K562 (cell line): ENCODE results near the gene NBEAL2. TPM values are rescaled to one million over a fixed set of nuclear protein-coding genes. Genes with fewer than 3 reads are reported as not detected.
A peak's percentile ranks its signal among the peaks of the same experiment; 100 is the strongest.

Experiments used
- ATAC-seq: fragments of 200-7000 bp; cut with Tn5 transposase; 3 replicates; pipeline ENCODE4 v1.9.1; 2020; ENCODE audit warnings: moderate library complexity
- BruUV-seq: library from RNA; stranded (reverse); fragments of 400-500 nt; replicated peaks from 2 replicates; lab custom pipeline; 2021; lab: Mats Ljungman, UMichigan
- CTCF ChIA-PET: fragments of 300-600 bp; formaldehyde crosslinking; extraction: SDS; loops from one replicate; lab custom pipeline; 2021; ENCODE audit warnings: low intra/inter-chr PET ratio; lab: Yijun Ruan, JAX
- POLR2A ChIA-PET: fragments of 300-600, 350-650 bp; sonication (Branson Sonifier 250); formaldehyde crosslinking; extraction: SDS; loops from one replicate; lab custom pipeline; 2021; ENCODE audit warnings: antibody characterized with exemption, inconsistent platforms; lab: Yijun Ruan, JAX
- DNase-seq, 4 experiments: peaks; one replicate each; pipeline versions ENCODE4 v3.0.0 to v3.0.0-alpha.2; 2011 to 2018; ENCODE audit warnings: low spot score in 3 of 4, mixed read lengths in 3 of 4; ENCODE audit errors: extremely low read depth in 1 of 4
- FAIRE-seq: peaks from 2 replicates; lab custom pipeline; 2011; peaks lifted over from hg19 to GRCh38; lab: Jason Lieb, UNC
- H2AFZ ChIP-seq: 2 replicates; pipeline ENCODE4 v1.6.0; 2011; ENCODE audit warnings: low read depth, low read length, control low read depth, inconsistent platforms
- H3K27ac ChIP-seq: fragments of 200-600 bp; 3 replicates; pipeline ENCODE4 v1.8.0; 2011; ENCODE audit warnings: low read depth, mild to moderate bottlenecking, control low read depth, inconsistent platforms, low read length, moderate library complexity, mixed read lengths; ENCODE audit errors: extremely low read depth
- H3K27me3 ChIP-seq, 2 experiments: fragments of 300-600 bp in 1 of 2; 2 replicates in 1 of 2; 3 replicates in 1 of 2; pipeline versions ENCODE4 v1.6.0 to v1.8.0; 2011; ENCODE audit warnings: inconsistent platforms in 2 of 2, low read length in 2 of 2, mild to moderate bottlenecking in 1 of 2, mixed read lengths in 1 of 2, moderate library complexity in 1 of 2; ENCODE audit not compliant: control insufficient read depth in 2 of 2, insufficient read depth in 2 of 2
- H3K36me3 ChIP-seq: fragments of 300-600 bp; 3 replicates; pipeline ENCODE4 v1.8.0; 2011; ENCODE audit warnings: mild to moderate bottlenecking, low read length, inconsistent platforms; ENCODE audit not compliant: control insufficient read depth, insufficient read depth
- H3K4me1 ChIP-seq, 2 experiments: fragments of 200-600 bp in 1 of 2; replicated peaks in 1 of 2; 2 replicates in 1 of 2; 3 replicates in 1 of 2; pipeline versions ENCODE4 v1.5.1 to v1.8.0; 2011; ENCODE audit warnings: inconsistent platforms in 2 of 2, low read length in 2 of 2, mild to moderate bottlenecking in 1 of 2, mixed read lengths in 1 of 2, moderate library complexity in 1 of 2; ENCODE audit not compliant: control insufficient read depth in 2 of 2, insufficient read depth in 2 of 2
- H3K4me2 ChIP-seq: 2 replicates; pipeline ENCODE4 v1.6.1; 2011; ENCODE audit warnings: low read length, control low read depth, inconsistent platforms, mixed read lengths; ENCODE audit not compliant: insufficient read depth
- H3K4me3 ChIP-seq: fragments of 200-600 bp; sonication (generic), shearing (Covaris generic); 2 replicates; pipeline ENCODE4 v1.5.1; 2016; ENCODE audit warnings: control low read depth, inconsistent platforms
- H3K79me2 ChIP-seq: fragments of 200-600 bp; 3 replicates; pipeline ENCODE4 v1.8.0; 2011; ENCODE audit warnings: low read length, inconsistent platforms; ENCODE audit not compliant: control insufficient read depth, insufficient read depth
- H3K9ac ChIP-seq, 2 experiments: 2 replicates each; pipeline versions ENCODE4 v1.6.0 to v1.6.1; 2011; ENCODE audit warnings: low read depth in 2 of 2, low read length in 2 of 2, control low read depth in 1 of 2, inconsistent platforms in 1 of 2, mild to moderate bottlenecking in 1 of 2, mixed read lengths in 1 of 2; ENCODE audit not compliant: insufficient read depth in 1 of 2
- H3K9me1 ChIP-seq: one replicate; pipeline ENCODE4 v1.6.0; 2011; ENCODE audit warnings: inconsistent platforms, mild to moderate bottlenecking, low read length, moderate library complexity; ENCODE audit not compliant: control insufficient read depth, insufficient read depth
- H3K9me3 ChIP-seq: replicated peaks from 2 replicates; pipeline ENCODE4 v1.5.1; 2011; ENCODE audit warnings: low read depth, low read length, inconsistent platforms; ENCODE audit not compliant: control insufficient read depth, insufficient read depth
- H4K20me1 ChIP-seq: replicated peaks from 2 replicates; pipeline ENCODE4 v1.6.1; 2011; ENCODE audit warnings: low read length, inconsistent platforms, mixed read lengths; ENCODE audit not compliant: control insufficient read depth, insufficient read depth
- CCAR2 ChIP-seq: fragments of 200-400 bp; formaldehyde crosslinking; IDR thresholded peaks from 2 replicates; pipeline ENCODE4 v1.6.1; 2017; ENCODE audit warnings: mild to moderate bottlenecking, low read depth, low read length
- KDM1A ChIP-seq, 2 experiments: fragments of 450-650 bp; IDR thresholded peaks; 2 replicates each; pipeline ENCODE4 v1.6.1; 2016; ENCODE audit warnings: mild to moderate bottlenecking in 2 of 2
- ZNF316 ChIP-seq: fragments of 450-650 bp; IDR thresholded peaks from 2 replicates; pipeline ENCODE4 v1.6.1; 2016
- WGBS: fragments of 100-300 bp; shearing (Covaris generic); methylation state at CpG from one replicate; pipeline ENCODE4 v1.1.6; 2016; ENCODE audit warnings: low coverage, mixed read lengths; ENCODE audit not compliant: insufficient coverage; ENCODE audit errors: missing lambda C conversion rate; 5-methylcytosine and 5-hydroxymethylcytosine counted together
- in situ Hi-C: fragments of 300-500 bp; cut with MboI; formaldehyde crosslinking; loops from 4 replicates; pipeline ENCODE4 v1.15.0; 2018; ENCODE audit warnings: inconsistent platforms, mixed read lengths
- intact Hi-C: fragments of 100-400 bp; cut with micrococcal nuclease; formaldehyde crosslinking; loops from 2 replicates; pipeline ENCODE4 v1.14.2; 2022
- polyA plus RNA-seq, 8 experiments: library from polyadenylated mRNA; depleted of rRNA in 4 of 8; stranded (reverse) in 5 of 8; unstranded in 3 of 8; fragments of >200 nt; fragmentation: Nextera tagmentation in 2 of 8; fragmentation: Illumina TruSeq in 1 of 8; extraction: Ambion mirVana in 2 of 8; extraction: Trizol in 1 of 8; gene quantifications; 2 replicates each; pipeline versions ENCODE4 v1.2.1 to v1.2.3, GENCODE V29; 2011 to 2014; ENCODE audit warnings: inconsistent platforms in 1 of 8, missing spikeins in 1 of 8
- total RNA-seq, 7 experiments: library from RNA; depleted of rRNA in 6 of 7; stranded (reverse); fragments of >200 nt in 6 of 7; fragmentation: Illumina TruSeq in 2 of 7; extraction: Trizol in 2 of 7; gene quantifications; 2 replicates each; pipeline versions ENCODE4 v1.2.1 to v1.2.3, GENCODE V29; 2011 to 2021; ENCODE audit warnings: low replicate concordance in 1 of 7

NBEAL2 gene
- total and polyA plus RNA-seq, 9 of the 15 experiments (the other 6 are each of a cell fraction or from before 2014, with no cell fraction given): 0.06 to 114 (median 29.6) TPM

- no peak overlapping the region for H2AFZ ChIP-seq
- H3K9me1 ChIP-seq: no peaks in the 10 kb centered on the region
- intact Hi-C loops: loop anchor here (2.0 to 10.0 kb wide), 2 partner anchors 69 to 295 kb away; partner anchors contain the start of gene TMIE
- FAIRE-seq: no peak
- H3K4me2 ChIP-seq: no peak overlapping the region
- peaks cover 98% of the 10 kb centered on the region for H3K36me3 ChIP-seq
- WGBS: 97% methylated on average over 14 of the region's 14 CpGs
- ChIA-PET POLR2A (interaction anchor here (0.8 to 1.6 kb wide), 2 partner anchors 11 to 43 kb away, joined by 5 read pairs; no protein-coding TSS in a partner anchor), CTCF (interaction anchor here (0.9 to 3.8 kb wide), 2 partner anchors 76 to 133 kb away, joined by 6 to 33 read pairs; no protein-coding TSS in a partner anchor)
- H3K4me1 ChIP-seq: peaks cover 0 to 65% of the 10 kb centered on the region in 2 experiments; a peak in 2 of 5 replicates
- no peaks in the 10 kb centered on the region for H3K27me3 ChIP-seq
- in situ Hi-C loops: no loop called here
- peaks cover 8% of the 10 kb centered on the region; the same call in 1 of the 2 replicates for H4K20me1 ChIP-seq
- BruUV-seq: no TSS peak
- H3K79me2 ChIP-seq: no peaks in the 10 kb centered on the region
- no peak for DNase-seq
- no peak overlapping the region for H3K9ac ChIP-seq
- no peak overlapping the region for H3K27ac ChIP-seq
- TF ChIP-seq CCAR2 (no peak), KDM1A (IDR thresholded peaks at IDR 0.05) (peak in 1 of 2 experiments; percentile 36; a peak in 1 of 4 replicates), ZNF316 (peak; percentile 29; the same call in 1 of the 2 replicates)
- H3K4me3 ChIP-seq: no peak overlapping the region
- H3K9me3 ChIP-seq: no peaks in the 10 kb centered on the region
- ATAC-seq: no peak
Observed at GRCh38 chr3:46999516-47000197, 20.2 kb downstream of the NBEAL2 start.
